DMS79 treated with DMSO at 0.1 percent for 48 hours (cell line): ENCODE measurements around the gene TACSTD2.
A peak's percentile ranks its signal among the peaks of the same experiment; 100 is the strongest.
"Not testable (repeated sequence)": the region's sequence is repeated elsewhere in the genome, so short reads cannot be mapped to it uniquely, and the experiment has no call there.

Source experiments
- DNase-seq: peaks from one replicate; lab custom pipeline; 2025; lab: John Stamatoyannopoulos, UW

Gene TACSTD2

DNA sequence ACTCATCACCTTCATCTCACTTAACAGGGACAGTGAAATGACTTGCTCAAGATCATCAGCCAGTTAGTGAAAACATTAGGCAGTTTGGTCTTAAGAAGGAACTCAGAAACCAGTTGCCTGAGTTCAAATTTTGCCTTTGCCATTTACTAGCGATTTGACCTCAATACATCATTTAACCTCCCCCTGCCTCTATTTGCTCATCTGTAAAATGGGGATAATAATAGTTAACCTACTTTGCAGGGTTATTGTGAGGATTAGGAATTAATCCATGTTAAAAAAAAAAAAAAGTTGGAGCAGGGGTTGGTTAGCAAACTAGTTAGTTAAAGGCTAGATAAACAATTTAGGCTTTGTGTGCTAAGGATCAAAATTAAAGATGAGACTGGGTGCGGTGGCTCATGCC, 10.6 kb upstream of the TACSTD2 start:
- DNase-seq = no peak

DNA sequence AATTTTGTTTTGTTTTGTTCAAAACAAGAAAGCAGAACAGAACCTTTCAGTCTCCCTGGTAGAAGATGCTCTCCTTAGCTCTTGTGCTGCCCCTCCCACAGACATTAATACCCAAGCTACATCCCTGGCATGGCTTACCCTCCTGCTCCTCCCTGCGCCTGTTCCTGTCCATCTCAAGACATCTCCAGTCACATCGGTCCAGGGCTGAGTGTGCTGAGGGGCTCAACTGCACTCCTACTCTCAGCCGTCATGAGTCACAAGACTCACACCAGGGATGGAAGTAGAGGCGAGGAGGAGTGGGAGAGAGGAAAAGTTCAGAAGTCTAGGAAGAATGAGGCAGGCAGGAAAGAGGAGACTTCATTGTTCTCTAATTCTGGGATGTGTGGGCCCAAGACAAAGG, 9.2 kb upstream of the TACSTD2 start:
- DNase-seq = no peak

DNA sequence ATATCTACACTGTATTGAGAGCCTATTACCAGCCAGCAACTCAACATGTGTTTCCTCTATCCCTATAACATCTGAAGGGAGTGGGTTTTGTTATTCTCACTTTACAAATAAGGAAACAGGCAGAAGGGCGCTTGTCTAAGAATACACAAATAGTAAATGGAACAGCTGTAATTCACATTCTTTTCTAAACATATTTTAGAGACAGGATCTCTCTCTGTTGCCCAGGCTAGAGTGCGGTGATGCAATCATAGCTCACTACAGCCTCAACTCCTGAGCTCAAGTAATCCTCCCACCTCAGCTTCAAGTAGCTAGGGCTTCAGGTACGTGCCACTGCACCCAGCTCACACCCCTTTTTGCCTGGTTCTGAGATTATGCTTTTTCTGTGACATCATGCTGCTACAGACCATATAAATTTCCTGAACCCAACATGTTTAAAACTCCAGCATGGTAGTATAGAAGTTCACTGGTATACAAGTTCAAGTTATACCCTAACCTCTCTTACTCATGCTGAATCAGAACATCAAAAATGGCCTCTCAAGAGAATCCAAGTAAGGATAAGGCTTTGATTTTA, 8.6 kb upstream of the TACSTD2 start:
- no peak for DNase-seq

DNA sequence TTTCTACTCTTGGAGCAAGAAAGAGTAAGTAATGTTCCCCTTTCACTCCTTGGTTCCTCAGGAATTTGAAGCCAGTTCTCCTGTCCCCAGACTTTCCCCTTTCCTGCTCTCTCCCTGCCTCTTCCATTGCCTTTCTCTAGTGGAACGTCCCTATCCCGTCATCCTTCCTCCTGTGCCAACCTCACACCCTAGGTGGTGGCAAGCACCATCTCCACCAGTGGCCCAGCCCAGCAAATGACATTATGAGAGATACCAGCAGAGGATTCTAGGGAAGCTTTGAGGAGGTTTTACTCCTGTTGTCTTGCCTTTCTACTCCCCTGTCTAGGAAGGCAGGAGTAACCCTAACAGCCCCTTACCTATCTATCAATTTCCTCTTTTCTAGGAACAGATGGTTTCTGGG, 8.1 kb upstream of the TACSTD2 start:
- no peak for DNase-seq

DNA sequence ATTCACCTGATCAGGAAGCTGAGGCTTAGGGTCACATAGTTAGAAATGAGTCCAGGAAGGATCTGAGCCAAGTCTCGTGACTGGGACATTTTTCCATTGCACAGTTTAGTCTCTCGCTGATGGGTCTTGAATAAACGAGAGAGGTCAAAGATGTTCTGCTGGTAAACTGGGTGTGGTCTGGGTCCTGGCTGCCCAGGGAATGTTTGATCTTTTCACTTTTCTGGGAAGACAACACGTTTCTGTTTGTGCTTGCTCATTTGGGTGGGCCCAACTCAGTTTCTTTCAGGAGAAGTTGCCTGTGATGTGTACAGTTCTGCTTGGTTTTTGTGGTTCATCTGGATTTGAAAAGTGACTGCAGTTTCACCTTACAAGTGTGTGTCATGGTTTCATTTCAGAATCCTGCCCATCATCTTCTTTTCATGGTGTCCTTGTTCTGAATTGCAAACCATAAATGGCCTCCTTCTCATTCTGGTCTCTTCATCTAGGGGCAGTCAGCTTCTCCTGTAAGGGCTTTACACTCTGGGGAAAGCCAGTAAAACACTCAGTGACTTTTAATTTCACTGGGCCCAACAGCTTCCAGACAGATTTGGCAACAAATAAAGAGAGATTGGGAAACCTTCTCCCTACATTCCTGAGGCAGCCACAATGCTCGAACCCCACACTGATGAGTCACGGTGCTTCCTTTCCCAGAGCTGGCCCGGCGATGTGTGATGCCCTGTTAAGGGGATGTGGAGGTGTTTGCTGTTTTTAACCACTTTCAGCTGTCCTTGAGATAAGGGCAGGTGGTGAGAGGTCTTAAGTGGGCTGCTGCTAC, 7.2 kb upstream of the TACSTD2 start:
- peak; percentile 10 for DNase-seq

DNA sequence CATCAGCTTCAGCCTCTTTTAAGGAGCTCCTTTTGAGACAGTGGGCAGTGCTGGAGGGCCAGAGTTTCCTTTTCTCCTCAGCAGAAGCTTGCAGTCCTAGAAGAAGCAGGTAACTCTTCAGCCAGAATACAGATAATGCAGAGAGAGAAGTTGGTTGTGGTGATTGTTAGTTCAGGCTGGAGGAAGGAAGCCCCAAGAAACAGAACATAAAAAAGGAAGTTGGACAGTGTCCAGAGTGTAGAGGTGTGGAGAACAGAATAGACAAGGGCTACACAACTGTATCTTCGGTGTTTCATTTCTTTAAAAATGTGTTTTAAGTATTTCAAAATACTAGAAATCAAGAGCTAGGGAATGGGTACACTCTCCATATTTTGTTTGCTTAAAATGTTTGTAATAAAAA, 6.4 kb upstream of the TACSTD2 start:
- no peak for DNase-seq

DNA sequence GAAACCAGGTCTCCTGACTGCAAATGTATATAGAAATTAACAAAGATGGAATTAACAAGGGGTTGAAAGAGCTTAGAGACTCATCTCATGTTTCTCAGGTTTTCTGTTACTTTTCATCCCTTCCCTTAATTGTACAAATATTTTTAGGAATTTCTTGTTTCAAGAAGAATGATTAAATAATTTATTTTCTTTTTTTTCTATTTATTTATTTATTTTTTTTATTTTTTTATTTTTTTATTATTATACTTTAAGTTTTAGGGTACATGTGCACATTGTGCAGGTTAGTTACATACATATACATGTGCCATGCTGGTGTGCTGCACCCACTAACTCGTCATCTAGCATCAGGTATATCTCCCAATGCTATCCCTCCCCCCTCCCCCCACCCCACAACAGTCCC, 5.1 kb upstream of the TACSTD2 start:
- DNase-seq = not testable (repeated sequence)

DNA sequence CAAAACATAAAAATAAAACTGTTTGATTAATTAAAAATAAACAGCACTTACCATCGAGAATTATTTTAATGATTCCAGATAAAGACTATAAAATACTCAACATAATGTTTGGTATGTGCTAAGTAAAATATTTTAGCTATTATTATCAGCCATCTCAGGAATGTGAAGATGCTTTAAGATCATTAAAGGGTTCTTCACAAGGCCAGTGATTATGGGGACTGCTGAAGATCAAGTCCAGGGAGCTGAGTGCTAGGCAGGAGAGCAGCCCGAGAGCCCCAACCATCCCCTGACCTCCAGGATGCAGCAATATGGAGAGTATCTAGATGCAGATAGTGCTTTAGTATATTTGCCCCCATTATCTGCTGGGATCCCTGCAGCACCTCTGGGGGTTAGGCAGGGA, 4.6 kb upstream of the TACSTD2 start:
- DNase-seq = no peak

DNA sequence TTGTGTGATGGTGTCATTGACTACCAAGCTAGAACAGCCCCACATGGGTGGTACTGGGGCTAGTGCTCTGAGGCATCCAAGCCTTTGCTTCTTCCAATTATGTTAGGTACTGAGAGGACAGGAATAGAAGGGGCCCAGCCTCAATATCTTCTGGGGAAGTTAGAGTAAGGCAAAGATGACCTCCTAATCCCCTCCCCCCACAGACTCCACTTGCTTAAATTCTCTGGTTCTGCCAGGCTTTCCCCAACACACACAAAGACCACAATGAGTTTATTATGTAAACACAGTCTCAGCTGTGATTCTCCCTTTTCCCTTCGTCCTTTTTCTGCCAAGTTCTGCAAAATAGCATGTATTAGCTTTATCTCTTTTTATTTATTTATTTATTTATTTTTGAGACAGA, 3.1 kb upstream of the TACSTD2 start:
- no peak for DNase-seq

DNA sequence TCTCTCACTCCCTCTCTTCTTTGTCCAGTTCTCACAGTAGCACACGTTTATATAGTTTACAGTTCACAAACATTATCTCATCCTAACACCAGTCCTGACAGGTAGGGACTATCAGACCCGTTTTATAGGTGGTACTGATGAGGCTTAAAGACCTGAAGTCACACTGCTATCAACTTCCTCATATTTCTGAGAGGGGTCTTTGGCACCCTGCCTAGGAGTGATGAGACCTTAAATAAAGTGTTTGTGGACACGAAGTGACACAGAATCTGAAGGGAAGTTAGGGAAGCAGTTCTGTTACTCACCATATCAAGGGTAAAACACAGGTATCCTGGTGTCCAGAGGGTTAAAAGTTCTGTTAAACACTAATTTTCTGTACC, 590 bp upstream of the TACSTD2 start:
- no peak for DNase-seq

DNA sequence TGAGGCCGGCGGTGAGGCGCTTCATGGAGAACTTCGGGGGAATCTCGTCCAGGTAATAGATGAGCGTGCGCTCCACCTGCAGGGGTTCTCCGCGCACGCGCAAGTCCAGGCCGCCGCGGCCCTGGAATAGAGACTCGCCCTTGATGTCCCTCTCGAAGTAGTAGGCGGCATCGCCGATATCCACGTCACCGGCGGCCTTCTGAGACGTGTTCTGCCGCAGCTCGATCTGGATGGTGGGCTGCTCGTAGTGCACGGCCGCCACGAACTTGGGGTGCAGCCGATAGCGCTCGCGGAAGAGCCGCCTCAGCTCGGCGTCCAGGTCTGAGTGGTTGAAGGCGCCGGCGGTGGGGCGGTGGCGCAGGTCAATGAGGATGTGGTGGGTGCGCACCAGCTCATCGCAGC, 726 bp downstream of the TACSTD2 start:
- no peak for DNase-seq

DNA sequence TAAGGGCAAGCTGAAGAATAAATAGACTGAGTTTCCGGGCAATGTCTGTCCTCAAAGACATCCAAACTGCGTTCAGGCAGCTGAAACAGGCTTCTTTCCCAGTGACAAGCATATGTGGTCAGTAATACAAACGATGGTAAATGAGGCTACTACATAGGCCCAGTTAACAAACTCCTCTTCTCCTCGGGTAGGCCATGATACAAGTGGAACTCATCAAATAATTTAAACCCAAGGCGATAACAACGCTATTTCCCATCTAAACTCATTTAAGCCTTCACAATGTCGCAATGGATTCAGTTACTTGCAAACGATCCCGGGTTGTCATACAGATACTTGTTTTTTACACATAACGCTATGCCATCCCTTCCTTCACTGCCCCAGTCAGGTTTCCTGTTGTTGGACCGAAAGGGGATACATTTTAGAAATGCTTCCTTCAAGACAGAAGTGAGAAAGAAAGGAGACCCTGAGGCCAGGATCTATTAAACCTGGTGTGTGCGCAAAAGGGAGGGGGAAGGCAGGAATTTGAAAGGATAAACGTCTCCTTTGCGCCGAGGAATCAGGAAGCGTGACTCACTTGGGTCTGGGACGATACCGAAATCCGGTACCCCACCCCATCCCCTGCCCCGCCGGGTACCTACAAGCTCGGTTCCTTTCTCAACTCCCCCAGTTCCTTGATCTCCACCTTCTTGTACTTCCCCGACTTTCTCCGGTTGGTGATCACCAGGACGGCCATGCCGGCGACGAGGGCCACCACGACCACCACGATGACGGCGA, 1.3 kb downstream of the TACSTD2 start:
- no peak for DNase-seq

DNA sequence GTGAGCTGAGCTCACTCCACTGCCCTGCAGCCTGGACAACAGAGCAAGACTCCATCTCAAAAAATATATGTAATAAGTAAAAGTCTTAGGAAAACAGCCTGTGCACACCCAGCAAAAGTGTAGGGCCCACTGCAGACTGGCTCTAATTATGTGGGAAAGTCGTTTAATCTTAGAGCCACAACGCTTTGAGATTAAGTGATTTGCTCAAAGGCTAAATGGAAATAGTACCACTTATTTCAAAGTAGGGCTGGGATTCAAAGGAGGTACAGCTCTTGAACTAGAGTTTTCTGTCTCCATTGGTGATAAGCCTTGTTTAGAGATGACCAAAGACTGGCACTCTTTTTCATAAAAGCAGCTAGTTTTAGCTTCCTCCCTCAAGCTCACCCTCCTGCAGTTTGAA, 2.2 kb downstream of the TACSTD2 start:
- no peak for DNase-seq

DNA sequence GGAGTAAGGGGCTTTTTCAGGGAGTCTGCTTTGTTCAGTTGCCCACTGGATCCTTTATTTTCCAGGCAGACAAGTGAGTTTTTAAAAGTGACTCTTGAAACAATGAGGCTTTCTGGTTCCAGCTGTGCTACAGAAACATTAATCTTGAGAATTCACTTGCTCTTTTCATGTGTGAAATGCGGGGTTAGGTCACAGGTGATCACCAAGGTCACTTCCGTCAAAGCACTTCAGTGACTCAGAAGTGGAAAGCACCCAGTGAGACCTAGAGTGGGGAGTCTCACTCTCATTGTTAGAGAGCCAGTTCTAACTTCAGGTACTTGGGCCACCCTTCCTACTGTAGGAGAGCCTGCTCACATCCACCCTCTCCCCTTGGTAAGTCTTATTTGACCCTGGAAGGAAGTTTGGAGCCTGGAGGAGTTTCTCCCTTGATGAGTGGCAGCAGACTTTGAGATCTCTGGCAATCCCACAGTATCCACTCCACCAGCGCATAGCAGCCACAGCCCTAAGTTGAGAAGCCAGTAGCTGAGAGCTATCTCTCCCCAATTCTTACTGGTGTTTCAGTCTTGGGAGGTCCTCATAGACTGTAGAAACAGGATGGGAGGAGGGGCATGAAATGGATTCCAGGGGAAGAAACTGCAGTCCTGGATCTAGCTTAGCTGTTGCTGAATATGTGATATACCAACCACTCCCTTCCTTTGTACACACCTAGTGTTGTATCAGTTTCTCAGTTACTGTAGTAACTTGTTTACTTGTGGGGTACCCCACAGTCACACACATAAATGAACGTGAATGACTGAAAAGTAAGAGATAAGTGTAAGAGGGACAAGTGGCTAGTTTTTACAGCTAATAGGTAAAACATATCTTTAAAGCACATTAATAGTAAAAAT, 3.1 kb downstream of the TACSTD2 start:
- peak; percentile 49 for DNase-seq

DNA sequence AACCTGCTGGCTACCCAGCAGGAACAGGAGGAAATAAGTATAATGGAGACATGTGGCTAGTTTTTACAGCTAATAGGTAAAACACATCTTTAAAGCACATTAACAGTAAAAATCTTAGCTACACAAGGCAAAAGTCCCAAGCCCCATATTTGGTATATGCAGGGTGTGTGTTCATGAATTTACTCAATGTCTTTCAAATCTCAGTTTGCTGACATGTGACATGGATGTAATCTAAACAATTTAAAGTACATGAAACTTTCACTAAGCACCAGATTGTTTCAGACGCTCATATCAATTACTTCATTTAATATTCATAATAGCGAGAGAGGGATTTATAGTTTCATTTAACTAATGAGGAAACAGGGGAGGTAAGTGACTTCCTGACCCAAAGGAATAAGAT, 3.9 kb downstream of the TACSTD2 start:
- DNase-seq = peak; percentile 73

DNA sequence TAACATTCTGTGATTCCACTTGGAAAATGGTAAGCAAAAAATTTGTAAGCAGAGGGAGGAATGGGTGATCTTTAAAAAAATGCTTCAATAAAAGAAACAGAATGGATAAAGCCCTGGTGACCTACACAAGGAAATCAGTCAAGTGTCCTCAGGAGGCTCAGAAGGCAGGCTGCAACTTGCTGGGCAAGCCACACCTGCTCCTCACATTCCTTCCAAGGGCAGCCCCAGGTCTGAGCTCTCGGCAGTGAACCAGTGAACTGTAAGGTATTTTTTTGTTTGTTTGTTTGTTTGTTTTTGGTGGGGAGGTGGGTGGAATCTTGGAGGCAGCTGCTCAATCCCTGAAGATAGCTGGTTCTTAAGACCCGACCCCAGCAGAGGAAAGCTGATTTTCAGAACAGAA, 4.4 kb downstream of the TACSTD2 start:
- peak; percentile 85 for DNase-seq

DNA sequence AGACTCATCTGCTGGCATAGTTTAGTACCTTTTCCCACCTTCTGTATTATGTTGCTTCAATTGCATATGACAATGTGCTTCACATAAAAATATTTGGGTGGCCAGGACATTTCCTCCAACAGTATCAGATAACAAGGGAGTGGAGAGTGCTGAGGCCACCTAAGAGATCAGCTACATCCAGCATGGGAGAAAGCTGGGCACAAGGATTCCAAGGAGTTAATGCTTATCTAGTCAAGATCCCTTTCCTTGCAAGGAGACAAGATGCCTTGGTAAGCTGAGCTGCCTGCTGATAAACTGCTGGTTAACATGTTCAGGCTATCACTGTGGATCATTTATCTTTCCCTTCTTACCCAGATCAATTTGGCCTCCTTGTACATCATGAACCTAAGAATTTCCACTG, 5.4 kb downstream of the TACSTD2 start:
- no peak for DNase-seq

DNA sequence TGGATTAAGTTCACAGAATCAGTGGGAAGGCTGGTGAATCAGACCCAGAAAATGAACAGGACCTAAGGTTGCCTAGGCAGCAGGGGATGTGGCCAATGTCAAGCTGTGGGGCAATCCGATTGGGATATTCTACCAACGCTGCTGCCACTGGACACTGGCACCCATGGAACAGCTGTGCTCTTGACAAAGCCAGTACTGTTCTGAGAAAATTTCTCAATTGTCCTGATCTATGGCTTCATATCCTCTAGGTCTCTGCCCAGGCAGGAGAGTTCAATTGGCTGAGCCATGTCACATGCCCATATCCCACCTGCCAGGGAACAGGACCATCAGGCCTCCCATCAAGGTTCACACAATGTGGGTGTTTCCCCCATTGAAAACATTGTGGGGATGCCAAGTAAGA, 6.2 kb downstream of the TACSTD2 start:
- DNase-seq = no peak

DNA sequence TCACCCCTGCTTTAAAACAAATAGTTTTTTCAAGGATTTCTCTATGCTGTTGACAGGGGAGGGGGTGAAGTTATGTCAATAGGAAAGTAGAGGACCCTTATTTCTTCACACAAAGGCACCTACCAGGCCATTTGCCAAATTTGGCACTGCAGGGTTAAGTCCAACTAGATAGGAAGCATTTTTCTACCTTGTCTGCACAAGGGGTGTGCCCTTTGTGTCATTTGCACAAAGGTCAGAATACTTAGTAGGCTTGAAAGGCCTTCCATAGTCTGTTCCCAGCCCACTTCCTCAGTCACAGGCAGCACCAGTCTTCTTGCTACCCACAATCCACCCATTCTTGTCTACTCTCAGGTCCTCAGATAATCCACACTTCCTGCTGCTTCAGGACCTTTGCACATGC, 7.0 kb downstream of the TACSTD2 start:
- DNase-seq = no peak

DNA sequence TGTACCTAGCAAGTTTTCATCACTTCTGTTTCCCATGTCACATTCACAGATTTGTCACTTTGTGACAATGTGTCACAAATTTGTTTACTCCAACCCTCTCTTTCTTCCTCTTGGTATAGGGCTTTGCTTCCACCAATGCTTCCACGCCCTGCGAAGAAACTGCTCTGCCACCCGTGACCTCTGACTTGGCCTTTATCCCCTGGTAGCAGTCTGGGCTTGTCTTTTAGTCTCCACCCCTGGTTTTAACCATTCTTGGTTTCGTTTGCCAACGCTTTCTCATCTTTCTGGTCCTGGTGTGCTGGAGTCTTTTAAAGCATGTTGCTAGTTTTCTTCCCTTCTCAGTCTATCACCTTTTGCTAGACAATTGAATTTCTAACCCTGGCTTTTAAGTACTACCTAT, 8.1 kb downstream of the TACSTD2 start:
- DNase-seq = no peak

DNA sequence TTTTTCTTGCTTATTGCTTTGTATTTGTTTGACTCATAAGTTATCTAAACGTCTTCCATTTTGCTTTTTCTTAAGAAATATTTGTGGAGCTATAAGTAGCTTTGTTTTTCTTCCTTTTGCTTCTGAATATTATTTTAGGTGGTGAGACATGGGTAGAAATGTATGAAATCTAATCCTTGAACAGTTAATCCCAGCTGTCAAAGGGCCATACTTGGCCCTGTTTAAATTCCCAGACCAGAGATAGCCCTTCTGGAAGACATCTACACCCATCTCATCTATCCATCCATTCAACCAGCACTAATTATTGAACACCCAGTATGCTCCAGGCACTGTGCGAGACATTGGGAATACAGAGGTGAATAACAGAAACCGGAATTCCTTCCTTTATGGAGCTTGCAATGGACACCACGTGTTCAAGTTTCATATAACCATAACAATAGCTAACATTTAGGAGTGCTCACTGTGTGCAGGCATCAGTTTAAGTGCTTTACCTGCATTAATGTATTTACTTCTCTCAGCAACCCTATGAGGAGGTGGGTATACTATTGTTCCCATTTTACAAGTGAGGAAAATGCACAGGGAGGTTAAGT, 8.7 kb downstream of the TACSTD2 start:
- DNase-seq = no peak

DNA sequence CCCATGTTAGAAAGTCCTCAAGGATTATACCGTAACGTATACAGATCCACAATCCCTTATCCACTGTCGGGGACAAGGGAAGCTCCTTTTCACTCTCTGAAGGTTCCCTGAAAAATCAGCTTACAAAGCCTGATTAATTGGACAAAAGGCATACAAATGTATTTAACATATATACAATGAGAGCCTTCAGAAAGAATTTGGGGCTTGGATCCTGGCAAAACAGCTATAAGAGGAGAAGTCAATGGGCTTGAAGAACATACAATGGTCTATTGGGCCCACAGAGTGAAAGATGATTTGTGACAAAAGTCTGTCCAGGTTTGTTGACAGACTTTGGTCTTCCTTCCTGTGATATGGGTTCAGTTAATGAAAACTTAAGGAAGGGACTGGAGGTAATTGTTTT, 10.7 kb downstream of the TACSTD2 start:
- no peak for DNase-seq
